Measurements from ENCODE around the gene TATDN3.
"Not testable (repeated sequence)": the region's sequence is repeated elsewhere in the genome, so short reads cannot be mapped to it uniquely, and the experiment has no call there.

Gene TATDN3

GRCh38 chr1:212833211-212834207 lies 41.8 kb downstream of the TATDN3 start:
- DNase-seq, result not testable (repeated sequence)

DNA sequence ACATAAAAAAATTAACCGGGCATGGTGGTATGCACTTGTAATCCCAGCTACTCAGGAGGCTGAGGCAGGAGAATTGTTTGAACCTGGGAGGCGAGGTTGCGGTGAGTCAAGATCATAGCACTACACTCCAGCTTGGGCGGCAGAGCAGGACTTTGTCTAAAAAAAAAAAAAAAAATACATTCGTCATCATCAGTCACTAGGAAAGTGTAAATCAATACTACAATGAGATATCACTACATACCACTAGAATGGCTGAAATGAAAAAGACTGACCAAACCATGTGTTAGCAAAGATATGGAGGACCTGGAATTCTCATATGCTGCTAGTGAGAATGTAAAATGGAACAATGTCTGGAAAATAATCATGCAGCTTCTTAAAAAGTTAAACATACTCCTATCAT lies 46.5 kb downstream of the TATDN3 start:
- no peak for DNase-seq

DNA sequence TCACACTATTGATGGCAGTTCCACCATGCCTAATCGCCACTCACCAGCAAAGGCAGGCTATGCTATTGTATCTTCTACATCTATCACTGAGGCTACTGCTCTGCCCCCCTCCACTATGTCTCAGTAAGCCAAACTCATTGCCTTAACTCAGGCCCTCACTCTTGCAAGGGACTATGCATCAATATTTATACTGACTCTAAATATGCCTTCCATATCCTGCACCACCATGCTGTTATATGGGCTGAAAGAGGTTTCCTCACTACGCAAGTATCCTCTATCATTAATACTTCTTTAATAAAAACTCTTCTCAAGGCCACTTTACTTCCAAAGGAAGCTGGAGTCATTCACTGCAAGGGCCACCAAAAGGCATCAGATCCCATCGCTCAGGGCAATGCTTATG lies 52.8 kb downstream of the TATDN3 start:
- not testable (repeated sequence) for DNase-seq

DNA sequence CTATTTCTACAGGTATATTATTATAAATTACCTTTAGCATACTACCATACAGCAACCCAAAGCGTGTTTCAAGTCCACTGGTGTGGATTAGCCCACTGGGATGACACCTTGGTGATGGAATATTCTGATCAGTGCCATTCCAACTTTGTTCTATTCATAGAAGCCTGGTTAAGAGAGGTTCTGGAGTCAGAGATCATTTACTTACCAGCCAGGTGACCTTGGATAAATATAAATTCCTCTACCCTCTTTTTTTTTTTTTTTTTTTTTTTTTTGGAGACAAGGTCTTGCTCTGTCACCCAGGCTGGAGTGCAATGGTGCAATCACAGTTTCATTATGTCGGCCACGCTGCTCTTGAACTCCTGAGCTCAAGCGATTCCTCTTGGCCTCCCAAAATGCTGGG lies 55.9 kb downstream of the TATDN3 start, which contains the start of gene SPATA45:
TSS of gene SPATA45 (minus strand) at position 101 of the 400 bp plus-strand sequence. CDS start 11,500 bp downstream, outside the sequence.
- no peak for DNase-seq

- DNase-seq, result no peak
Measured at GRCh38 chr1:212852105-212852688, 60.5 kb downstream of the TATDN3 start.

- DNase-seq, result no peak
Measured at GRCh38 chr1:212853658-212854057, 62.0 kb downstream of the TATDN3 start.

- no peak for DNase-seq
Measured at GRCh38 chr1:212856755-212857154, 65.1 kb downstream of the TATDN3 start.

GRCh38 chr1:212857992-212858460 lies 66.3 kb downstream of the TATDN3 start, which contains the start of gene FLVCR1:
TSS of gene FLVCR1 (plus strand) at chr1:212858275. CDS start at chr1:212858453, 178 bp downstream.
- DNase-seq, result peak; percentile 91 to 94

GRCh38 chr1:212858461-212859265 lies 67.0 kb downstream of the TATDN3 start:
- DNase-seq, result peak in 1 of 2 experiments; percentile 15

DNA sequence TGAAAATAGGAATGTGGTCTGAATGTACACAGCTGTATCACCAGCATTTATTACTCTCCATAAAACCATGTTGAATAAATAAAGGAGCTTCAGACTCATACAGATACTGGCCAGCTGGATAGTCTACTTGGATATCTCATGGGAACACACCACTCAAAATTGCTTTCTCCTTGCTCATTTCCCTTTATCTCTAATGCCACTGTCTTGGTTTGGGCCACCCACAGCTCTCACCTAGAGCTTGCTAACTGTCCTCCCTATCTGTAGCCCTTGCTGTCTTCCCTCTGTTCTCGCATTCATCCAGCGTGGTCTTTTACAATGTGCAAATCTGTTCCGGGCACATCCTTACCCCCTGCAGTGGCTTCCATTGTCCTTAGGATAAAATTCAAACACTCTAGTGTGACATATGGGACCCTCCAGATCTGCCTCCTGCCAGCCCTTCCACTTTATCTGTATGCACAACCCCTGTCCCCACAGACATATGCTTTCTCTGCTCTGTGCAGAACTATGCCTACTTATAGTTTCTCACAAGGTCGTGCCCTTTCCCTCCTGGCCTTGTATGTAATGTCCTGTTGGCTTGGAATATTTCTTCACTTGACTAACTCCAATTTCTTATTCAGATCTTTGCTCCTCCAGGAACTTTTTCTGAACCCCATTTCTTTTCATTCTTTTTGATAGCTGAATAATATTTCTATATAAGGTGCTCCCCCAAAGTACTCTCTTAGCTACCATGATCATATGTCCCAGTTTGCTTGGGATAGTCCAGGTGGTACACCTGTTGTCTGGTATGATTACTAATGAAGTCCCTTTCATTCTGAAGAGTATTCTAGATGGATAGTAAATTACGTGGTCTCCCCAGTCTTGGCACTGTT lies 69.3 kb downstream of the TATDN3 start:
- no peak for DNase-seq

DNA sequence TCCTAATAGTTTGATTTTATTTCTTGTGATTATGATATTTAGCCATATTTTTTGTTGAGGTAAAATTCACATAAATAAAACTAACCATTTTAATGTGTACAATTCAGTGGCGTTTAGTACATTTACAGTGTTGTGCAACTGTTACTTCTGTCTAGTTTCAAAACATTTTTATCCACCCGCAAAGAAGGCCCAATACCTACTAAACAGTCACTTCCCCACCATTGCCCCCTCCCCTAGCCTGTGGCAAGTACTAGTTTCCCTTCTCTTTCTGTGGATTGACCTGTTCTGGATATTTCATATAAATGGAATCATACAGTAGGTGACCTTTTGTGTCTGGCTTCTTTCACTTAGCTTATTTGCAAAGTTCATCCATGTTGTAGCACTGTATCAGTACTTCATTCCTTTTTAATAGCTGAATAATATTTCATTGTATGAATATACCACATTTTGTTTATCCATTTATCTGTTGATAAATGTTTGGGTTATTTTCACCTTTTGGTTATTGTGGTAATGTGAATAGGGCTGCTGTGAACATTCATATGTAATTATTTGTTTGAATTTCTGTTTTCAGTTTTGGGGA lies 70.5 kb downstream of the TATDN3 start:
- no peak for DNase-seq

DNA sequence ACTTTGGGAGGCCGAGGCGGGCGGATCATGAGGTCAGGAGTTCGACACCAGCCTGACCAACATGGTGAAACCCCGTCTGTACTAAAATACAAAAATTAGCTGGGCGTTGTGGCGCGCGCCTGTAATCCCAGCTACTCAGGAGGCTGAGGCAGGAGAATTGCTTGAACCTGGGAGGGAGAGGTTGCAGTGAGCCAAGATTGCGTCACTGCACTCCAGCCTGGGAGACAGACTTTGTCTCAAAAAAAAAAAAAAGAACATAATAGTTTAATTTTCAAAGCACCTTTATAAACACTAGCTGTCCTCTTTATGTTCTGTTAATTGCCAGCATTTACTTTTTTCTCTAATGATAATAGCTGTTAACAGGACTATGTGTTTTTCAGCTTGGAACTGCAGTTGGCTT lies 71.7 kb downstream of the TATDN3 start:
- DNase-seq, result not testable (repeated sequence)

GRCh38 chr1:212864201-212864600 lies 72.5 kb downstream of the TATDN3 start:
- no peak for DNase-seq

Measured in AML-193 (cell line).